HepG2 (cell line): Measurements from ENCODE around the gene SUMO1. TPM values are rescaled to one million over a fixed set of nuclear protein-coding genes. Genes with fewer than 3 reads are reported as not detected.

Experiments used
- CBX1 ChIP-seq: IDR thresholded peaks from one replicate; pipeline ENCODE4 v1.6.1; 2016; ENCODE audit warnings: antibody characterized with exemption, low read depth
- CEBPB ChIP-seq: IDR thresholded peaks from 2 replicates; pipeline ENCODE4 v1.6.1; 2011; ENCODE audit warnings: low read depth, low read length, improper control_type of control experiment, borderline replicate concordance
- ESRRA ChIP-seq: sonication (generic); formaldehyde crosslinking; IDR thresholded peaks from 2 replicates; pipeline ENCODE4 v1.5.1; 2020; ENCODE audit warnings: mild to moderate bottlenecking, low read depth, missing genetic modification reagents
- GFI1 ChIP-seq: sonication (generic); formaldehyde crosslinking; IDR thresholded peaks from 2 replicates; pipeline ENCODE4 v1.5.0; 2020; ENCODE audit warnings: missing genetic modification reagents, mild to moderate bottlenecking, borderline replicate concordance
- HMG20A ChIP-seq: IDR thresholded peaks from 2 replicates; pipeline ENCODE4 v1.6.1; 2016; ENCODE audit warnings: borderline replicate concordance
- MED8 ChIP-seq: sonication (generic); formaldehyde crosslinking; IDR thresholded peaks from 2 replicates; pipeline ENCODE4 v1.8.1; 2023; ENCODE audit warnings: mild to moderate bottlenecking, missing genetic modification reagents; ENCODE audit not compliant: insufficient replicate concordance
- MLXIP ChIP-seq: sonication (generic); formaldehyde crosslinking; IDR thresholded peaks from 2 replicates; pipeline ENCODE4 v1.9.0; 2021; ENCODE audit warnings: missing genetic modification reagents, borderline replicate concordance
- RBAK ChIP-seq: sonication (generic); formaldehyde crosslinking; IDR thresholded peaks from 2 replicates; pipeline ENCODE4 v1.5.1; 2020; ENCODE audit warnings: mild to moderate bottlenecking, missing genetic modification reagents
- SETDB1 ChIP-seq: sonication (generic); formaldehyde crosslinking; IDR thresholded peaks from 2 replicates; pipeline ENCODE4 v1.5.1; 2020; ENCODE audit warnings: missing genetic modification reagents, mild to moderate bottlenecking, borderline replicate concordance
- SRSF1 ChIP-seq: fragments of 200-400 bp; formaldehyde crosslinking; optimal IDR thresholded peaks from 2 replicates; pipeline ENCODE3; 2017; ENCODE audit warnings: mild to moderate bottlenecking, low read depth, low read length, moderate library complexity
- TCF7L2 ChIP-seq: IDR thresholded peaks from 2 replicates; pipeline ENCODE4 v1.6.1; 2011; ENCODE audit warnings: mild to moderate bottlenecking, low read depth, low read length, moderate library complexity
- TEAD3 ChIP-seq: optimal IDR thresholded peaks from 2 replicates; pipeline ENCODE3; 2016; ENCODE audit warnings: borderline replicate concordance
- TERF1 ChIP-seq: sonication (generic); formaldehyde crosslinking; IDR thresholded peaks from 2 replicates; pipeline ENCODE4 v1.8.0; 2022; ENCODE audit warnings: mild to moderate bottlenecking, missing genetic modification reagents, moderate library complexity
- ZBTB42 ChIP-seq: sonication (generic); formaldehyde crosslinking; IDR thresholded peaks from 2 replicates; pipeline ENCODE4 v1.5.0; 2020; ENCODE audit warnings: mild to moderate bottlenecking, missing genetic modification reagents
- ZFAT ChIP-seq: sonication (generic); formaldehyde crosslinking; conservative IDR thresholded peaks from 2 replicates; pipeline ENCODE4 v1.8.1; 2023; ENCODE audit warnings: missing genetic modification reagents, inconsistent platforms
- ZNF225 ChIP-seq: sonication (generic); formaldehyde crosslinking; IDR thresholded peaks from 2 replicates; pipeline ENCODE4 v1.4.0; 2020; ENCODE audit warnings: mild to moderate bottlenecking, missing genetic modification reagents
- ZNF274 ChIP-seq: sonication (generic); formaldehyde crosslinking; IDR thresholded peaks from 2 replicates; pipeline ENCODE4 v1.5.1; 2020; ENCODE audit warnings: mild to moderate bottlenecking, missing genetic modification reagents
- ZNF280B ChIP-seq: sonication (generic); formaldehyde crosslinking; IDR thresholded peaks from 2 replicates; pipeline ENCODE4 v1.5.0; 2020; ENCODE audit warnings: missing genetic modification reagents, mild to moderate bottlenecking, borderline replicate concordance
- ZNF501 ChIP-seq: sonication (generic); formaldehyde crosslinking; IDR thresholded peaks from 2 replicates; pipeline ENCODE4 v1.5.1; 2020; ENCODE audit warnings: mild to moderate bottlenecking, moderate library complexity, missing genetic modification reagents
- ZNF570 ChIP-seq: sonication (generic); formaldehyde crosslinking; IDR thresholded peaks from 2 replicates; pipeline ENCODE4 v1.4.0; 2020; ENCODE audit warnings: mild to moderate bottlenecking, missing genetic modification reagents, borderline replicate concordance
- ZNF674 ChIP-seq: sonication (generic); formaldehyde crosslinking; IDR thresholded peaks from 2 replicates; pipeline ENCODE4 v1.5.0; 2020; ENCODE audit warnings: low read depth, mild to moderate bottlenecking, missing genetic modification reagents
- ZSCAN20 ChIP-seq: sonication (generic); formaldehyde crosslinking; IDR thresholded peaks from 2 replicates; pipeline ENCODE4 v1.4.0; 2020; ENCODE audit warnings: missing genetic modification reagents, mild to moderate bottlenecking, borderline replicate concordance
- polyA plus RNA-seq, 8 experiments: library from polyadenylated mRNA; depleted of rRNA in 3 of 8; stranded (reverse) in 7 of 8; unstranded in 1 of 8; fragments of >200 nt; fragmentation: Illumina TruSeq in 4 of 8; extraction: Trizol in 4 of 8; gene quantifications; 2 replicates each; pipeline versions ENCODE4 v1.2.1 to v1.2.3, GENCODE V29; 2011 to 2016; ENCODE audit warnings: low read depth in 4 of 8, missing spikeins in 1 of 8, mixed read lengths in 1 of 8; ENCODE audit not compliant: insufficient read depth in 1 of 8
- total RNA-seq, 5 experiments: library from RNA; depleted of rRNA; stranded (reverse); fragments of >200 nt; fragmentation: Illumina TruSeq; extraction: Trizol; gene quantifications; 2 replicates each; pipeline ENCODE4 v1.2.3, GENCODE V29; 2016; ENCODE audit warnings: low read depth in 1 of 5
- TF ChIP-seq, protein P1 (sequence below): sonication (generic); formaldehyde crosslinking; IDR thresholded peaks from 2 replicates; pipeline ENCODE4 v1.5.0; 2020; ENCODE audit warnings: missing genetic modification reagents

Gene SUMO1
- total and polyA plus RNA-seq, 2 of the 13 experiments (the other 11 are each of a cell fraction or from before 2014, with no cell fraction given): 101 to 173 TPM

- TF ChIP-seq ZBTB42 (CRISPR knock-in tag): peak; percentile 26; the same call in 1 of the 2 replicates
- TF ChIP-seq ZFAT (CRISPR knock-in tag): 0 out of 2 replicates have a peak, but pooled peaks have one; percentile 37
- TF ChIP-seq ZSCAN20 (CRISPR knock-in tag): peak; percentile 83; the same call in 1 of the 2 replicates
- TF ChIP-seq TEAD3 (CRISPR knock-in tag): peak; percentile 80
- no peak for TF ChIP-seq RBAK (CRISPR knock-in tag)
- TF ChIP-seq ESRRA: peak; percentile 34; the same call in 1 of the 2 replicates
- peak; percentile 83 for TF ChIP-seq ZNF501
- TF ChIP-seq ZNF225 (CRISPR knock-in tag): peak; percentile 97
- peak; percentile 89 for TF ChIP-seq GFI1 (CRISPR knock-in tag)
- TF ChIP-seq SRSF1: peak; percentile 91
- no peak; the same call in 1 of the 2 replicates for TF ChIP-seq HMG20A (CRISPR knock-in tag)
- TF ChIP-seq MED8 (CRISPR knock-in tag): peak; percentile 83
- TF ChIP-seq CBX1: peak; percentile 48
- no peak for TF ChIP-seq TCF7L2
- peak; percentile 66; the same call in 1 of the 2 replicates for TF ChIP-seq ZNF274 (CRISPR knock-in tag)
- TF ChIP-seq ZNF570 (CRISPR knock-in tag): no peak
- TF ChIP-seq, protein P1, sequence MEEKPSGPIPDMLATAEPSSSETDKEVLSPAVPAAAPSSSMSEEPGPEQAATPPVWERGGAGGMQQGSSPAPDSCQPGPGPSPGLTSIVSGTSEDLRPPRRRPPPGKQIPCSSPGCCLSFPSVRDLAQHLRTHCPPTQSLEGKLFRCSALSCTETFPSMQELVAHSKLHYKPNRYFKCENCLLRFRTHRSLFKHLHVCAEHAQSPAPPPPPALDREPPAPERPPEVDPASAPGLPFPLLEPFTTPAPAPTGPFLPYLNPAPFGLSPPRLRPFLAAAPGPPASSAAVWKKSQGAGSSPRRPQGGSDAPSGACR: no peak; the same call in none of the 2 replicates
- TF ChIP-seq TERF1 (CRISPR knock-in tag): no peak
- peak; percentile 41; the same call in 1 of the 2 replicates for TF ChIP-seq CEBPB
- peak; percentile 14; the same call in 1 of the 2 replicates for TF ChIP-seq MLXIP (CRISPR knock-in tag)
- TF ChIP-seq SETDB1 (CRISPR knock-in tag): no peak
- TF ChIP-seq ZNF674 (CRISPR knock-in tag): 0 out of 2 replicates have a peak, but pooled peaks have one; percentile 86
- TF ChIP-seq ZNF280B (CRISPR knock-in tag): peak; percentile 98; the same call in 1 of the 2 replicates
Measured at GRCh38 chr2:202265467-202266277, 27.3 kb upstream of the SUMO1 start, which contains the start of gene NOP58 (continued).
